HepG2 (cell line): Measurements from ENCODE around the gene BCKDHA. TPM values are rescaled to one million over a fixed set of nuclear protein-coding genes. Genes with fewer than 3 reads are reported as not detected.

Source experiments
- MAZ ChIP-seq, 2 experiments: sonication (generic) in 1 of 2; formaldehyde crosslinking in 1 of 2; IDR thresholded peaks; 2 replicates each; pipeline versions ENCODE4 v1.5.0 to v1.6.1; 2012 to 2020; ENCODE audit warnings: low read depth in 2 of 2, mild to moderate bottlenecking in 2 of 2, borderline replicate concordance in 1 of 2, improper control_type of control experiment in 1 of 2, low read length in 1 of 2, missing genetic modification reagents in 1 of 2, moderate library complexity in 1 of 2
- PCBP1 ChIP-seq: fragments of 200-400 bp; formaldehyde crosslinking; IDR thresholded peaks from 2 replicates; pipeline ENCODE4 v1.6.1; 2017; ENCODE audit warnings: mild to moderate bottlenecking, low read depth, low read length, borderline replicate concordance
- RFX5 ChIP-seq: IDR thresholded peaks from 2 replicates; pipeline ENCODE4 v1.6.1; 2011; ENCODE audit warnings: low read depth, low read length, improper control_type of control experiment
- SIX4 ChIP-seq: sonication (generic); formaldehyde crosslinking; IDR thresholded peaks from 2 replicates; pipeline ENCODE4 v1.4.0; 2020; ENCODE audit warnings: missing genetic modification reagents
- ZFX ChIP-seq: sonication (generic); formaldehyde crosslinking; IDR thresholded peaks from 2 replicates; pipeline ENCODE4 v1.4.0; 2020; ENCODE audit warnings: mild to moderate bottlenecking, low read depth, missing genetic modification reagents, moderate library complexity
- ZNF3 ChIP-seq: IDR thresholded peaks from 2 replicates; pipeline ENCODE4 v1.7.0; 2017; ENCODE audit warnings: inconsistent platforms
- ZNF331 ChIP-seq: sonication (generic); formaldehyde crosslinking; IDR thresholded peaks from 2 replicates; pipeline ENCODE4 v1.4.0; 2020; ENCODE audit warnings: missing genetic modification reagents
- ZNF747 ChIP-seq: sonication (generic); formaldehyde crosslinking; IDR thresholded peaks from 2 replicates; pipeline ENCODE4 v1.8.1; 2023; ENCODE audit warnings: missing genetic modification reagents, mild to moderate bottlenecking, borderline replicate concordance
- polyA plus RNA-seq, 8 experiments: library from polyadenylated mRNA; depleted of rRNA in 3 of 8; stranded (reverse) in 7 of 8; unstranded in 1 of 8; fragments of >200 nt; fragmentation: Illumina TruSeq in 4 of 8; extraction: Trizol in 4 of 8; gene quantifications; 2 replicates each; pipeline versions ENCODE4 v1.2.1 to v1.2.3, GENCODE V29; 2011 to 2016; ENCODE audit warnings: low read depth in 4 of 8, missing spikeins in 1 of 8, mixed read lengths in 1 of 8; ENCODE audit not compliant: insufficient read depth in 1 of 8
- total RNA-seq, 5 experiments: library from RNA; depleted of rRNA; stranded (reverse); fragments of >200 nt; fragmentation: Illumina TruSeq; extraction: Trizol; gene quantifications; 2 replicates each; pipeline ENCODE4 v1.2.3, GENCODE V29; 2016; ENCODE audit warnings: low read depth in 1 of 5
- TF ChIP-seq, protein P1 (sequence below): conservative IDR thresholded peaks from 2 replicates; pipeline ENCODE4 v1.6.1; 2018; ENCODE audit warnings: missing genetic modification reagents
- TF ChIP-seq, protein P2 (sequence below): sonication (generic); formaldehyde crosslinking; IDR thresholded peaks from 2 replicates; pipeline ENCODE4 v1.8.1; 2022; ENCODE audit warnings: low read depth, mild to moderate bottlenecking, missing genetic modification reagents
- TF ChIP-seq, protein P3 (sequence below): sonication (generic); formaldehyde crosslinking; IDR thresholded peaks from 2 replicates; pipeline ENCODE4 v1.9.0; 2021; ENCODE audit warnings: missing genetic modification reagents, borderline replicate concordance
- TF ChIP-seq, protein P4 (sequence below): sonication (generic); formaldehyde crosslinking; IDR thresholded peaks from 2 replicates; pipeline ENCODE4 v1.4.0; 2020; ENCODE audit warnings: low read depth, mild to moderate bottlenecking, missing genetic modification reagents
- TF ChIP-seq, protein P5 (sequence below): IDR thresholded peaks from 2 replicates; pipeline ENCODE4 v1.6.1; 2012; ENCODE audit warnings: inconsistent platforms
- TF ChIP-seq, protein P6 (sequence below): sonication (generic); formaldehyde crosslinking; IDR thresholded peaks from 2 replicates; pipeline ENCODE4 v1.9.0; 2021; ENCODE audit warnings: missing genetic modification reagents, borderline replicate concordance
- TF ChIP-seq, protein P7 (sequence below): sonication (generic); IDR thresholded peaks from 2 replicates; pipeline ENCODE4 v1.6.1; 2016; ENCODE audit warnings: low read depth, borderline replicate concordance

BCKDHA gene
- total and polyA plus RNA-seq, 2 of the 13 experiments (the other 11 are each of a cell fraction or from before 2014, with no cell fraction given): 11.8 to 31.5 TPM

DNA sequence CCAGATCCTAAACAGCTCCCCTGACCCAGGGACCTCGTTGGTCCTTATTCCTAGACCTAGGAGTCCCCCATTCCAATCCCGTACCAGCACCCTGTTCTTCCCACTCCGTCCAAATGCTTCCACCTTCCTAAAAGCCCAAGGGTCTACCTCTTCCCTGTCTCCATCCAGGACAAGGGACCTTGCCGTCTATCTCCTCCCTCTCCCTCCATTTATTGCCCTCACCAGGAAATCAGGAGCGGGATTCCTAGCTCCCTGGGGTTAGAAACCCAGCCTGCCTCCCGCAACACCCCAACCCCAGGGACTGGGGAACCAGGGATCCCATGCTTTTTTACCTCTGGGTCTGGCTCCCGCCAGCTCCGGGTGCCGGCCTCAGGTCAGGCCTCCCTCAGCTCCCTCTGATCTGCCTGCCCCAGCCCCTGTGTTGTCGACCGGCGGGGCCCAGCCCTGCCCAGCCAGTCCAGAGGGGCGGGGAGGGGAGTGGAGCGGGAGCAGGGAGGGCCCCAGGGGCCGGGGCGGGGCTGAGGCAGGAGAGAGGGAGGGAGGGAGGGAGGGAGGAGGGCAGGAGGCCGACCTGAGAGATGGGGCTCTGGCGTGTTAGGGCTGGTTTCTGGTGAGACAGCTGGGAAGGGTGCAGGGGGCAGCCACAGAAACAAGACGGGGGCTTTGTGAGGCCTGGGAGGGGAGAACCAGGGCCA is 29.5 kb downstream of the BCKDHA start, which contains the start of gene B3GNT8 (continued):
- TF ChIP-seq RFX5 (no peak), ZNF331 (peak; percentile 83; the same call in 1 of the 2 replicates), ZNF747 (CRISPR knock-in tag) (peak; percentile 63; the same call in 1 of the 2 replicates), MAZ (IDR thresholded peaks at IDR 0.05; ENCODE audit: borderline replicate concordance, low read depth, low read length) (peak; percentile 81), MAZ (CRISPR knock-in tag; IDR thresholded peaks at IDR 0.05; ENCODE audit: low read depth) (peak; percentile 80), ZNF3 (CRISPR knock-in tag) (no peak), SIX4 (CRISPR knock-in tag) (no peak), PCBP1 (no peak; the same call in 1 of the 2 replicates), ZFX (CRISPR knock-in tag) (peak; percentile 62; the same call in 1 of the 2 replicates)
- TF ChIP-seq, protein P1, sequence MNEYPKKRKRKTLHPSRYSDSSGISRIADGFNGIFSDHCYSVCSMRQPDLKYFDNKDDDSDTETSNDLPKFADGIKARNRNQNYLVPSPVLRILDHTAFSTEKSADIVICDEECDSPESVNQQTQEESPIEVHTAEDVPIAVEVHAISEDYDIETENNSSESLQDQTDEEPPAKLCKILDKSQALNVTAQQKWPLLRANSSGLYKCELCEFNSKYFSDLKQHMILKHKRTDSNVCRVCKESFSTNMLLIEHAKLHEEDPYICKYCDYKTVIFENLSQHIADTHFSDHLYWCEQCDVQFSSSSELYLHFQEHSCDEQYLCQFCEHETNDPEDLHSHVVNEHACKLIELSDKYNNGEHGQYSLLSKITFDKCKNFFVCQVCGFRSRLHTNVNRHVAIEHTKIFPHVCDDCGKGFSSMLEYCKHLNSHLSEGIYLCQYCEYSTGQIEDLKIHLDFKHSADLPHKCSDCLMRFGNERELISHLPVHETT: no peak
- TF ChIP-seq, protein P2, sequence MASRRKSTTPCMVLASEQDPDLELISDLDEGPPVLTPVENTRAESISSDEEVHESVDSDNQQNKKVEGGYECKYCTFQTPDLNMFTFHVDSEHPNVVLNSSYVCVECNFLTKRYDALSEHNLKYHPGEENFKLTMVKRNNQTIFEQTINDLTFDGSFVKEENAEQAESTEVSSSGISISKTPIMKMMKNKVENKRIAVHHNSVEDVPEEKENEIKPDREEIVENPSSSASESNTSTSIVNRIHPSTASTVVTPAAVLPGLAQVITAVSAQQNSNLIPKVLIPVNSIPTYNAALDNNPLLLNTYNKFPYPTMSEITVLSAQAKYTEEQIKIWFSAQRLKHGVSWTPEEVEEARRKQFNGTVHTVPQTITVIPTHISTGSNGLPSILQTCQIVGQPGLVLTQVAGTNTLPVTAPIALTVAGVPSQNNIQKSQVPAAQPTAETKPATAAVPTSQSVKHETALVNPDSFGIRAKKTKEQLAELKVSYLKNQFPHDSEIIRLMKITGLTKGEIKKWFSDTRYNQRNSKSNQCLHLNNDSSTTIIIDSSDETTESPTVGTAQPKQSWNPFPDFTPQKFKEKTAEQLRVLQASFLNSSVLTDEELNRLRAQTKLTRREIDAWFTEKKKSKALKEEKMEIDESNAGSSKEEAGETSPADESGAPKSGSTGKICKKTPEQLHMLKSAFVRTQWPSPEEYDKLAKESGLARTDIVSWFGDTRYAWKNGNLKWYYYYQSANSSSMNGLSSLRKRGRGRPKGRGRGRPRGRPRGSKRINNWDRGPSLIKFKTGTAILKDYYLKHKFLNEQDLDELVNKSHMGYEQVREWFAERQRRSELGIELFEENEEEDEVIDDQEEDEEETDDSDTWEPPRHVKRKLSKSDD (CRISPR knock-in tag): no peak
- TF ChIP-seq, protein P3, sequence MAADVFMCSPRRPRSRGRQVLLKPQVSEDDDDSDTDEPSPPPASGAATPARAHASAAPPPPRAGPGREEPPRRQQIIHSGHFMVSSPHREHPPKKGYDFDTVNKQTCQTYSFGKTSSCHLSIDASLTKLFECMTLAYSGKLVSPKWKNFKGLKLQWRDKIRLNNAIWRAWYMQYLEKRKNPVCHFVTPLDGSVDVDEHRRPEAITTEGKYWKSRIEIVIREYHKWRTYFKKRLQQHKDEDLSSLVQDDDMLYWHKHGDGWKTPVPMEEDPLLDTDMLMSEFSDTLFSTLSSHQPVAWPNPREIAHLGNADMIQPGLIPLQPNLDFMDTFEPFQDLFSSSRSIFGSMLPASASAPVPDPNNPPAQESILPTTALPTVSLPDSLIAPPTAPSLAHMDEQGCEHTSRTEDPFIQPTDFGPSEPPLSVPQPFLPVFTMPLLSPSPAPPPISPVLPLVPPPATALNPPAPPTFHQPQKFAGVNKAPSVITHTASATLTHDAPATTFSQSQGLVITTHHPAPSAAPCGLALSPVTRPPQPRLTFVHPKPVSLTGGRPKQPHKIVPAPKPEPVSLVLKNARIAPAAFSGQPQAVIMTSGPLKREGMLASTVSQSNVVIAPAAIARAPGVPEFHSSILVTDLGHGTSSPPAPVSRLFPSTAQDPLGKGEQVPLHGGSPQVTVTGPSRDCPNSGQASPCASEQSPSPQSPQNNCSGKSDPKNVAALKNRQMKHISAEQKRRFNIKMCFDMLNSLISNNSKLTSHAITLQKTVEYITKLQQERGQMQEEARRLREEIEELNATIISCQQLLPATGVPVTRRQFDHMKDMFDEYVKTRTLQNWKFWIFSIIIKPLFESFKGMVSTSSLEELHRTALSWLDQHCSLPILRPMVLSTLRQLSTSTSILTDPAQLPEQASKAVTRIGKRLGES (CRISPR knock-in tag): no peak
- TF ChIP-seq, protein P4, sequence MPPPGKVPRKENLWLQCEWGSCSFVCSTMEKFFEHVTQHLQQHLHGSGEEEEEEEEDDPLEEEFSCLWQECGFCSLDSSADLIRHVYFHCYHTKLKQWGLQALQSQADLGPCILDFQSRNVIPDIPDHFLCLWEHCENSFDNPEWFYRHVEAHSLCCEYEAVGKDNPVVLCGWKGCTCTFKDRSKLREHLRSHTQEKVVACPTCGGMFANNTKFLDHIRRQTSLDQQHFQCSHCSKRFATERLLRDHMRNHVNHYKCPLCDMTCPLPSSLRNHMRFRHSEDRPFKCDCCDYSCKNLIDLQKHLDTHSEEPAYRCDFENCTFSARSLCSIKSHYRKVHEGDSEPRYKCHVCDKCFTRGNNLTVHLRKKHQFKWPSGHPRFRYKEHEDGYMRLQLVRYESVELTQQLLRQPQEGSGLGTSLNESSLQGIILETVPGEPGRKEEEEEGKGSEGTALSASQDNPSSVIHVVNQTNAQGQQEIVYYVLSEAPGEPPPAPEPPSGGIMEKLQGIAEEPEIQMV (CRISPR knock-in tag): no peak
- TF ChIP-seq, protein P5, sequence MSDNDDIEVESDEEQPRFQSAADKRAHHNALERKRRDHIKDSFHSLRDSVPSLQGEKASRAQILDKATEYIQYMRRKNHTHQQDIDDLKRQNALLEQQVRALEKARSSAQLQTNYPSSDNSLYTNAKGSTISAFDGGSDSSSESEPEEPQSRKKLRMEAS: no peak
- TF ChIP-seq, protein P6, sequence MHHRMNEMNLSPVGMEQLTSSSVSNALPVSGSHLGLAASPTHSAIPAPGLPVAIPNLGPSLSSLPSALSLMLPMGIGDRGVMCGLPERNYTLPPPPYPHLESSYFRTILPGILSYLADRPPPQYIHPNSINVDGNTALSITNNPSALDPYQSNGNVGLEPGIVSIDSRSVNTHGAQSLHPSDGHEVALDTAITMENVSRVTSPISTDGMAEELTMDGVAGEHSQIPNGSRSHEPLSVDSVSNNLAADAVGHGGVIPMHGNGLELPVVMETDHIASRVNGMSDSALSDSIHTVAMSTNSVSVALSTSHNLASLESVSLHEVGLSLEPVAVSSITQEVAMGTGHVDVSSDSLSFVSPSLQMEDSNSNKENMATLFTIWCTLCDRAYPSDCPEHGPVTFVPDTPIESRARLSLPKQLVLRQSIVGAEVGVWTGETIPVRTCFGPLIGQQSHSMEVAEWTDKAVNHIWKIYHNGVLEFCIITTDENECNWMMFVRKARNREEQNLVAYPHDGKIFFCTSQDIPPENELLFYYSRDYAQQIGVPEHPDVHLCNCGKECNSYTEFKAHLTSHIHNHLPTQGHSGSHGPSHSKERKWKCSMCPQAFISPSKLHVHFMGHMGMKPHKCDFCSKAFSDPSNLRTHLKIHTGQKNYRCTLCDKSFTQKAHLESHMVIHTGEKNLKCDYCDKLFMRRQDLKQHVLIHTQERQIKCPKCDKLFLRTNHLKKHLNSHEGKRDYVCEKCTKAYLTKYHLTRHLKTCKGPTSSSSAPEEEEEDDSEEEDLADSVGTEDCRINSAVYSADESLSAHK (CRISPR knock-in tag): no peak
- TF ChIP-seq, protein P7, sequence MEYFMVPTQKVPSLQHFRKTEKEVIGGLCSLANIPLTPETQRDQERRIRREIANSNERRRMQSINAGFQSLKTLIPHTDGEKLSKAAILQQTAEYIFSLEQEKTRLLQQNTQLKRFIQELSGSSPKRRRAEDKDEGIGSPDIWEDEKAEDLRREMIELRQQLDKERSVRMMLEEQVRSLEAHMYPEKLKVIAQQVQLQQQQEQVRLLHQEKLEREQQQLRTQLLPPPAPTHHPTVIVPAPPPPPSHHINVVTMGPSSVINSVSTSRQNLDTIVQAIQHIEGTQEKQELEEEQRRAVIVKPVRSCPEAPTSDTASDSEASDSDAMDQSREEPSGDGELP: no peak
